A673 (cell line): Measurements from ENCODE around the gene TRPC6. TPM values are rescaled to one million over a fixed set of nuclear protein-coding genes. Genes with fewer than 3 reads are reported as not detected.

ENCODE experiments used
- BruUV-seq: library from RNA; stranded (reverse); fragments of 400-500 nt; replicated peaks from 2 replicates; lab custom pipeline; 2021; lab: Mats Ljungman, UMichigan
- CTCF ChIA-PET: fragments of 300-600 bp; sonication (Branson Sonifier 250); formaldehyde crosslinking; loops from one replicate; lab custom pipeline; 2022; ENCODE audit warnings: antibody characterized with exemption; lab: Charles Lee
- POLR2A ChIA-PET: fragments of 300-600 bp; sonication (Branson Sonifier 250); formaldehyde crosslinking; loops from one replicate; lab custom pipeline; 2022; ENCODE audit warnings: antibody characterized with exemption; ENCODE audit not compliant: low non-redundant PET; lab: Charles Lee
- DNase-seq: peaks from one replicate; pipeline ENCODE4 v3.0.0-alpha.2; 2015; ENCODE audit warnings: low spot score
- H3K27ac ChIP-seq: fragments of 200-600 bp; sonication (generic); 2 replicates; pipeline ENCODE4 v1.5.1; 2016; ENCODE audit warnings: mixed run types, low read depth, mild to moderate bottlenecking, mixed read lengths, antibody characterized with exemption, low read length; ENCODE audit not compliant: poor library complexity, severe bottlenecking
- H3K27me3 ChIP-seq: fragments of 200-600 bp; sonication (generic); replicated peaks from 2 replicates; pipeline ENCODE4 v1.6.1; 2017; ENCODE audit warnings: mixed run types, low read depth, mild to moderate bottlenecking, mixed read lengths, antibody characterized with exemption, low read length; ENCODE audit not compliant: insufficient read depth, poor library complexity
- H3K36me3 ChIP-seq: fragments of 200-600 bp; sonication (generic); 2 replicates; pipeline ENCODE4 v1.6.1; 2016; ENCODE audit warnings: mixed run types, mild to moderate bottlenecking, mixed read lengths, antibody characterized with exemption, low read length; ENCODE audit not compliant: insufficient read depth, poor library complexity, severe bottlenecking
- H3K4me1 ChIP-seq: fragments of 200-600 bp; sonication (generic); 2 replicates; pipeline ENCODE4 v1.6.1; 2017; ENCODE audit warnings: mixed run types, mild to moderate bottlenecking, mixed read lengths, antibody characterized with exemption, low read length; ENCODE audit not compliant: insufficient read depth, poor library complexity, severe bottlenecking
- H3K4me3 ChIP-seq: fragments of 200-600 bp; sonication (generic); 2 replicates; pipeline ENCODE4 v1.5.1; 2016; ENCODE audit warnings: low read depth, mixed run types, mild to moderate bottlenecking, mixed read lengths, low read length; ENCODE audit not compliant: poor library complexity, severe bottlenecking
- H3K9me3 ChIP-seq: fragments of 200-600 bp; sonication (generic); 2 replicates; pipeline ENCODE4 v1.6.1; 2016; ENCODE audit warnings: mixed run types, low read depth, mild to moderate bottlenecking, mixed read lengths, antibody characterized with exemption, low read length; ENCODE audit not compliant: poor library complexity, severe bottlenecking
- CTCF ChIP-seq: fragments of 300-800, 200-600 bp; sonication (generic); conservative IDR thresholded peaks from 2 replicates; pipeline ENCODE4 v1.5.1; 2017; ENCODE audit warnings: low read depth, mild to moderate bottlenecking, antibody characterized with exemption, low read length, moderate library complexity, mixed read lengths
- EZH2 ChIP-seq: fragments of 200-600 bp; sonication (generic); IDR thresholded peaks from 2 replicates; pipeline ENCODE4 v1.6.1; 2017; ENCODE audit warnings: borderline replicate concordance, low read depth, mild to moderate bottlenecking, mixed read lengths, antibody characterized with exemption, low read length; ENCODE audit not compliant: poor library complexity, severe bottlenecking
- intact Hi-C: fragments of 100-400 bp; cut with micrococcal nuclease; formaldehyde crosslinking; loops from one replicate; pipeline ENCODE4 v1.10.0; 2022; ENCODE audit not compliant: unreplicated experiment
- total RNA-seq: library from RNA; stranded (reverse); gene quantifications from 2 replicates; pipeline ENCODE4 v1.2.3, GENCODE V29; 2021

TRPC6 gene
- total RNA-seq, 1 experiment from 2014 or later: not detected

- no peaks in the 10 kb centered on the region for H3K27me3 ChIP-seq
- H3K4me1 ChIP-seq: no peaks in the 10 kb centered on the region
- no peaks in the 10 kb centered on the region for H3K36me3 ChIP-seq
- no peak overlapping the region for H3K4me3 ChIP-seq
- no peak for TF ChIP-seq EZH2
- no peak for TF ChIP-seq CTCF
- BruUV-seq: no TSS peak
- intact Hi-C loops: loop anchor here (5.0 kb wide), 2 partner anchors 374 to 549 kb away; no protein-coding TSS in a partner anchor
- DNase-seq: no peak
- H3K9me3 ChIP-seq: no peaks in the 10 kb centered on the region
- H3K27ac ChIP-seq: no peak overlapping the region
- POLR2A ChIA-PET: no interaction called here
- CTCF ChIA-PET: no interaction called here
Observed at GRCh38 chr11:101458161-101458560, 125.6 kb downstream of the TRPC6 start.

- H3K27ac ChIP-seq: no peak overlapping the region
- peak; percentile 37 for DNase-seq
- ChIA-PET POLR2A (no interaction called here), CTCF (no interaction called here)
- no peaks in the 10 kb centered on the region for H3K27me3 ChIP-seq
- H3K4me1 ChIP-seq: no peaks in the 10 kb centered on the region
- no TSS peak for BruUV-seq
- intact Hi-C loops: loop anchor here (2.0 to 5.0 kb wide), 3 partner anchors 375 to 550 kb away; no protein-coding TSS in a partner anchor
- no peak overlapping the region for H3K4me3 ChIP-seq
- no peaks in the 10 kb centered on the region for H3K36me3 ChIP-seq
- H3K9me3 ChIP-seq: no peaks in the 10 kb centered on the region
- TF ChIP-seq EZH2 (no peak), CTCF (peak; percentile 58; the same call in 1 of the 2 replicates)
Observed at GRCh38 chr11:101456812-101457211, 127.0 kb downstream of the TRPC6 start.

GRCh38 chr11:101453682-101454081 lies 130.1 kb downstream of the TRPC6 start:
- ChIA-PET CTCF (no interaction called here), POLR2A (no interaction called here)
- Histone ChIP-seq H3K9me3 (no peaks in the 10 kb centered on the region), H3K4me3 (no peak overlapping the region), H3K4me1 (no peaks in the 10 kb centered on the region), H3K36me3 (no peaks in the 10 kb centered on the region), H3K27ac (no peak overlapping the region), H3K27me3 (no peaks in the 10 kb centered on the region)
- TF ChIP-seq EZH2 (no peak), CTCF (no peak)
- intact Hi-C loops: no loop called here
- no TSS peak for BruUV-seq
- no peak for DNase-seq
